RWPE2 (cell line): Measurements from ENCODE around the gene PFKP.

Source experiments
- ATAC-seq: fragments of 200-7000 bp; cut with Tn5 transposase; 3 replicates; pipeline ENCODE4 v1.9.1; 2021; ENCODE audit warnings: low read depth
- DNase-seq: peaks from one replicate; pipeline ENCODE4 v3.0.0-alpha.2; 2020; ENCODE audit warnings: low spot score
- H3K27ac ChIP-seq: fragments of 450-650 bp; 2 replicates; pipeline ENCODE4 v1.5.1; 2017; ENCODE audit warnings: mild to moderate bottlenecking; ENCODE audit not compliant: poor library complexity, severe bottlenecking
- H3K27me3 ChIP-seq: fragments of 250-450 bp; sonication (Bioruptor Pico); 2 replicates; pipeline ENCODE4 v1.5.1; 2021; ENCODE audit warnings: mild to moderate bottlenecking, moderate library complexity; ENCODE audit not compliant: insufficient read depth, poor library complexity, severe bottlenecking
- H3K36me3 ChIP-seq: fragments of 250-450 bp; sonication (Bioruptor Pico); 2 replicates; pipeline ENCODE4 v1.5.1; 2020; ENCODE audit warnings: low read depth, mild to moderate bottlenecking, moderate library complexity
- H3K4me1 ChIP-seq: fragments of 250-450 bp; sonication (Bioruptor Pico); 2 replicates; pipeline ENCODE4 v1.5.1; 2021; ENCODE audit warnings: mild to moderate bottlenecking, moderate library complexity; ENCODE audit not compliant: insufficient read depth, poor library complexity, severe bottlenecking
- H3K4me3 ChIP-seq: fragments of 250-450 bp; sonication (Bioruptor Pico); 2 replicates; pipeline ENCODE4 v1.5.1; 2021; ENCODE audit warnings: mild to moderate bottlenecking, moderate library complexity; ENCODE audit not compliant: severe bottlenecking
- H3K9me3 ChIP-seq: fragments of 250-450 bp; sonication (Bioruptor Pico); 2 replicates; pipeline ENCODE4 v1.5.1; 2021; ENCODE audit warnings: mild to moderate bottlenecking, moderate library complexity; ENCODE audit not compliant: severe bottlenecking
- TF ChIP-seq, protein P1 (sequence below): fragments of 450-650 bp; IDR thresholded peaks from one replicate; pipeline ENCODE4 v1.5.1; 2017; ENCODE audit warnings: mild to moderate bottlenecking, moderate library complexity; ENCODE audit not compliant: poor library complexity, severe bottlenecking

PFKP gene

DNA sequence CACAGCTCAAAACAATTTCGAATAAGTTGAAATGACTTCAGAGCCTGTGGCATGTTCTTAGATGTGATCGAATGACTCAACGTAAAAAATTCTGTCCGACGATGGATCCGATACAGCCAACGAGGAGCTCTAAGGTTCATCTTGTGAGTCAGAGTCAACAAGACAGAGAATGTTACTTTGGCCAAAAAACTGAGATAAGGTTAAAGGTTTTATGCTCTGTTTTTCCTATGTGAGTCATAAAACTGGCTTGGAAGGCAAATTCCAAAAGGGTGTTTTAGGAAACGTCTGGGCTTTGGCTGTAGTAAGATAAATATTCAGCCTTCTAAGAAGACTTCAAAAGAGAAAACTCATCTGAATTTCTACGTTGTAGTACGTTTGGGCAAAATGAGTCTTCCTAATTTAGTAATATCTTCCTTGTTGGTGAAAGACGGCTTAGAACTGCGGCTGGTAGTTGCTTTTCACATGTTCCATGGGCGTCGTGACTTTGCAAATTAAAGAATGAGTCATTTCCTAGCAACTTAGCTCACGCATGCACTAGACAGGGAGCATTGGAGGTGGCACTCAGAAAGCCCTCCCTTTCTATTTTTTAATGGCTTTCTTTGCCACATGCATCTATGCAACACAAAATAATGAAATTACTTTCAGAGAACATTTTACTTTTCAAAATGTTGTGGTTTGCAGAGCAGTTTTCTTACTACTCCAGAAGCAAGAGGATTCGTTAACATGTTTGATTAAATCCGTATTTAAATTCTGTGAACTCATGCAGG lies 28.2 kb downstream of the PFKP start:
- H3K4me1 ChIP-seq: peaks cover 72% of the 10 kb centered on the region

DNA sequence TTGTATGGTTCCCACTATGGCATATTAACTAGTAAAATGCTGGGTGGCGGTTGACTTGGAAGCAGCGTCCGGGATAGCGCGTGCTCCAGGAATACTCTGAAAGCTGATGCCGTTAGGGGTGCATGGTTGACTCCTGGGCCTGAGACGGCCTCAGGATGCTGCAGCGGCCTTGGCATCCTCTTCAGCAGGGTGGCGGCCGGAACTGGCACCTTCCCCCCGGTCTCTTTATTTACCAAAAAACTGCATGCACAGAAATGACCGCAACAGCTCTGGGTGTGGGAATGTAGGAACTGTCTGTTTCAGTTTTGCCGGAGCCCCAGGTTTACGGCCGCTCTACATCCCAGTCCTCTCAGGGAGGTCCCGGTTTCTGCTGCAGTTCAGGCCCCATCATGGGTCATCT lies 28.8 kb downstream of the PFKP start:
- ATAC-seq: no peak
- peaks cover 66% of the 10 kb centered on the region for H3K4me1 ChIP-seq
- no peaks in the 10 kb centered on the region for H3K27me3 ChIP-seq
- TF ChIP-seq, protein P1, sequence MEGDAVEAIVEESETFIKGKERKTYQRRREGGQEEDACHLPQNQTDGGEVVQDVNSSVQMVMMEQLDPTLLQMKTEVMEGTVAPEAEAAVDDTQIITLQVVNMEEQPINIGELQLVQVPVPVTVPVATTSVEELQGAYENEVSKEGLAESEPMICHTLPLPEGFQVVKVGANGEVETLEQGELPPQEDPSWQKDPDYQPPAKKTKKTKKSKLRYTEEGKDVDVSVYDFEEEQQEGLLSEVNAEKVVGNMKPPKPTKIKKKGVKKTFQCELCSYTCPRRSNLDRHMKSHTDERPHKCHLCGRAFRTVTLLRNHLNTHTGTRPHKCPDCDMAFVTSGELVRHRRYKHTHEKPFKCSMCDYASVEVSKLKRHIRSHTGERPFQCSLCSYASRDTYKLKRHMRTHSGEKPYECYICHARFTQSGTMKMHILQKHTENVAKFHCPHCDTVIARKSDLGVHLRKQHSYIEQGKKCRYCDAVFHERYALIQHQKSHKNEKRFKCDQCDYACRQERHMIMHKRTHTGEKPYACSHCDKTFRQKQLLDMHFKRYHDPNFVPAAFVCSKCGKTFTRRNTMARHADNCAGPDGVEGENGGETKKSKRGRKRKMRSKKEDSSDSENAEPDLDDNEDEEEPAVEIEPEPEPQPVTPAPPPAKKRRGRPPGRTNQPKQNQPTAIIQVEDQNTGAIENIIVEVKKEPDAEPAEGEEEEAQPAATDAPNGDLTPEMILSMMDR: no peak
- H3K27ac ChIP-seq: peak overlapping the region; percentile 99
- no peaks in the 10 kb centered on the region for H3K9me3 ChIP-seq
- no peak overlapping the region for H3K4me3 ChIP-seq
- H3K36me3 ChIP-seq: peaks cover 60% of the 10 kb centered on the region
- DNase-seq: no peak

More for the DNA sequence above, 28.2 kb downstream of the PFKP start:
- peaks cover 54% of the 10 kb centered on the region for H3K36me3 ChIP-seq
- no peak for DNase-seq
- TF ChIP-seq, protein P1: no peak
- no peak overlapping the region for H3K4me3 ChIP-seq
- peak; percentile 70 for ATAC-seq
- no peaks in the 10 kb centered on the region for H3K9me3 ChIP-seq
- H3K27ac ChIP-seq: peak overlapping the region; percentile 99
- no peaks in the 10 kb centered on the region for H3K27me3 ChIP-seq

DNA sequence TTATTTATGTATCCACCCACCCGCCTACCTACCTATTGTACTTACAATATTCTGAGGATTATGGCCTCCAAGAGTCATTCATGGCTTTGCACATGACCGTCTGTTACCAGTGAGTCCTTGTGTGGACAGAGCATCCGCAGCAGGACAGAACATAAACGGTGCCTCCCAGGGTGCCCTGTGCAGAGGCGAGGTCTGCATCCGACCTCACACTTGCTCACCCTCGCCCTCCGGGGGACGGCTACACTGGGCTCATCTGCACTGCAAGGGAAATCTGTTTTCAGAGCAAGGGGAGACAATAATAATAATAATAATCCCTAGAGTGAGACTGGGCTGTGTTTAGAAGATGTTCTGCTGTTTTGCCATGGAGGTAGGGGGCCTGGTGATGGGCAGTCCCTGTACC lies 29.8 kb downstream of the PFKP start:
- no peak for ATAC-seq
- H3K4me1 ChIP-seq: peaks cover 59% of the 10 kb centered on the region
- TF ChIP-seq, protein P1: no peak
- peak overlapping the region; percentile 99 for H3K27ac ChIP-seq
- no peak overlapping the region for H3K4me3 ChIP-seq
- H3K36me3 ChIP-seq: peaks cover 65% of the 10 kb centered on the region
- no peaks in the 10 kb centered on the region for H3K27me3 ChIP-seq
- H3K9me3 ChIP-seq: no peaks in the 10 kb centered on the region
- DNase-seq: no peak

DNA sequence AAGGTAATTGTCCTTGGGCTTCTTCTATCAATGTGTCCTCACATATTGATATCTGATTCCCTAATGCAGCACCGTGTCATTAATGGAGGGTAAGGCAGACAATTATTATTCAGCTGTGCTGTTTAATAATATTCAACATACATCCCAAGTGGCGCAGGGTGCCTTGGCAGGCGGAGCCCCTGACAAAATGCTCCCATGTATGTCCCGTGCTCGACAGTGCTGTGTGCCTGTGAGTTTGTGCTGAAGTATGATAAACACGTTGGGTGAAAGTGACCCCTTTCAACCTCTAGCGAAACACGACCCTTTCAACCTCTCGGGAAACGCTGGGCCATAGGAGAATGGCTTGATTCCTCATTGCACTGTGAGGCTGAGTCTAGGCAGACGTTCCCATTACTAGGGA lies 31.3 kb downstream of the PFKP start:
- H3K27ac ChIP-seq: peak overlapping the region; percentile 99
- H3K4me1 ChIP-seq: peaks cover 53% of the 10 kb centered on the region

More for the DNA sequence above, 31.3 kb downstream of the PFKP start:
- TF ChIP-seq, protein P1: no peak
- Histone ChIP-seq H3K9me3 (no peaks in the 10 kb centered on the region), H3K36me3 (peaks cover 75% of the 10 kb centered on the region), H3K4me3 (no peak overlapping the region), H3K27me3 (no peaks in the 10 kb centered on the region)
- DNase-seq (no peak), ATAC-seq (no peak)
